ENCODE data around the gene F3.

The F3 gene

DNA sequence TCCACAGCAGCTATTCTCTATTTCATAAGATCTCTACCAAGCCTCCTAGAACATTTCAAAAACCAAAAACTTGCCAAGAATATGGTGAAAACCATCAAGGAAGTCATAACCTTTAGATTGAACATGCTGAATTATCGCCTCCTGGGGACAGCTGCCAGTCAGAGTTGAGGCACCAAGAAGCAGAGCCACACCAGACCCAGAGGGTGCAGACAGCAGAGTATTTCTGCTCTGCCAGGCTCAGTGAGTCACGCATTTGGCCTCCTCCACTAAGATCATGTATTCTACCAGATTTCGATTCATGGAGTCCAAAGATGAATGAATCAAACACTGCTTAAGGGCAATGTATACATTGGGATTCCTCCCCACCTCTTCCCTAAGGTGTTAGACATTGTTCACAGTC is 2.1 kb downstream of the F3 start:
- H3K9me3 ChIP-seq (ENCODE audit: control insufficient read depth, insufficient read depth, low read length), result no peaks in the 10 kb centered on the region
- peaks cover 42% of the 10 kb centered on the region for H3K27me3 ChIP-seq (ENCODE audit: control insufficient read depth, insufficient read depth, low read length)
- no peak overlapping the region for H3K9ac ChIP-seq (ENCODE audit: low read depth, low read length)
- no peak overlapping the region for H3K27ac ChIP-seq (ENCODE audit: low read depth, low read length)
- peak overlapping the region; percentile 69; the same call in 1 of the 2 replicates for H3K4me3 ChIP-seq (ENCODE audit: low read depth, low read length)
- peaks cover 31% of the 10 kb centered on the region for H3K36me3 ChIP-seq (ENCODE audit: control insufficient read depth, insufficient read depth, low read length)
- H3K4me1 ChIP-seq (ENCODE audit: control insufficient read depth, insufficient read depth, low read length), result peaks cover 17% of the 10 kb centered on the region

DNA sequence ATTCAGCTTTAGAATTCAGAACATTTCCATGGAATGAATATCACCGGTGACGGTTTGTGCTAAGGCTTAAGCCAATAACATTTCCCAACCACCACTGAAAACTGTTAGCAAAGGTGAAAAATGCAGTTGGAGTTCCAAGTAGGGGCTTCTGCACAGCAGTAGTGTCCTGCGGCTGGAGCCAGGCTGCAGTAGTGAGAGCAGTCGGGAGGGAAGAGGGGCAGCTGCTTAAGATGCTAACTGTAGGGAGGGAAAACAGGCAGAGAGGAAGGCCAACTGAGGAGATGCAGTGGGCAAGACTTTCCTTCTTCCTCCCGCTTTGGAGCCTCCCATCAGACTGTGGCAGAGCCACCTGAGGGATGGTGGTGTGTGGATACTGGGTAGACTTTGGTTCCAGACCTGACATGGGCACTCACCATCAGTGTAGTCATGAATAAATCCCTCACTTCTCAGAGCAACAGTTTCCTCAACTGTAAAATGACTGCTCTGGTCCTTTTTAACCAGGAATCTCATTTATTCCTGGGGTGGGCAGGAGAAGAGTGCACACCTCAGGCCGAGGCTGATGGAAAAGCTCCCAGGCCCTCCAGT is 3.2 kb downstream of the F3 start:
- Histone ChIP-seq H3K36me3 (ENCODE audit: control insufficient read depth, insufficient read depth, low read length) (peaks cover 38% of the 10 kb centered on the region), H3K4me1 (ENCODE audit: control insufficient read depth, insufficient read depth, low read length) (peaks cover 14% of the 10 kb centered on the region), H3K27me3 (ENCODE audit: control insufficient read depth, insufficient read depth, low read length) (peaks cover 30% of the 10 kb centered on the region), H3K27ac (ENCODE audit: low read depth, low read length) (no peak overlapping the region), H3K4me3 (ENCODE audit: low read depth, low read length) (no peak overlapping the region), H3K9ac (ENCODE audit: low read depth, low read length) (no peak overlapping the region), H3K9me3 (ENCODE audit: control insufficient read depth, insufficient read depth, low read length) (no peaks in the 10 kb centered on the region)

DNA sequence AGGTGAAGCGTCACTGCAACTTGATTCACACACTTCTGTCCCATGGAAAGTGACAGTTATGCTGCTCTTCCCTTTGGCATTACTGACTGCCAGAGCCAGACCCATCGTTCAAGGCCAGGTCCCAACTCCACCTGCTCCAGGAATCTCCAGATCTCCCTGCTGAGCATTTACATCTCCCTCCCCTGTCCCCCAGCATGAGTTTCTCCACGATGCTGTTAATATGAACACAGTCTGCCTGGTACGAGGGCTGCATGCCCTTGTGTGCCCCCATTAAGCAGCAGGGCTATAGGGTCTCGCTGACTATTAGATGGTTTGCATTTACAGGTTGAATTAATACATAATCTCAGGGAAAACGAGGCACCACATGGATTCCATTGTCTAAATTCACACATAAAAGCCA is 4.3 kb downstream of the F3 start:
- no peak overlapping the region for H3K9ac ChIP-seq (ENCODE audit: low read depth, low read length)
- H3K27me3 ChIP-seq (ENCODE audit: control insufficient read depth, insufficient read depth, low read length), result peaks cover 20% of the 10 kb centered on the region
- peaks cover 47% of the 10 kb centered on the region for H3K36me3 ChIP-seq (ENCODE audit: control insufficient read depth, insufficient read depth, low read length)
- H3K27ac ChIP-seq (ENCODE audit: low read depth, low read length), result no peak overlapping the region
- peaks cover 4% of the 10 kb centered on the region; the same call in 1 of the 2 replicates for H3K4me1 ChIP-seq (ENCODE audit: control insufficient read depth, insufficient read depth, low read length)
- no peaks in the 10 kb centered on the region for H3K9me3 ChIP-seq (ENCODE audit: control insufficient read depth, insufficient read depth, low read length)
- no peak overlapping the region for H3K4me3 ChIP-seq (ENCODE audit: low read depth, low read length)

DNA sequence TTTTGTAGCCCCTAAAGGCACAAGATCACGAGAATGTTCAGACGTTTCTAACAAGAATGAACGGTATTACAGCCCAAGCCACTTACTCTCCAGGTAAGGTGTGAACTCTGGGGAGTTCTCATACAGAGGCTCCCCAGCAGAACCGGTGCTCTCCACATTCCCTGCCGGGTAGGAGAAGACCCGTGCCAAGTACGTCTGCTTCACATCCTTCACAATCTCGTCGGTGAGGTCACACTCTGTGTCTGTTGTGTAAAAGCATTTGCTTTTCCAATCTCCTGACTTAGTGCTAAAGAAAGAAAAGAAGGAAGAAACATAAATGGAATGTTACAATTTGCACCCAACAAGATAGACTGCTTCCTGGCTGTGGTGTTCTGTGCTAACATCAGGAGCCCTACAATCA is 5.7 kb downstream of the F3 start:
- no peak overlapping the region for H3K27ac ChIP-seq (ENCODE audit: low read depth, low read length)
- peaks cover 4% of the 10 kb centered on the region; the same call in 1 of the 2 replicates for H3K4me1 ChIP-seq (ENCODE audit: control insufficient read depth, insufficient read depth, low read length)
- H3K9me3 ChIP-seq (ENCODE audit: control insufficient read depth, insufficient read depth, low read length), result no peaks in the 10 kb centered on the region
- peaks cover 13% of the 10 kb centered on the region for H3K27me3 ChIP-seq (ENCODE audit: control insufficient read depth, insufficient read depth, low read length)
- no peak overlapping the region for H3K9ac ChIP-seq (ENCODE audit: low read depth, low read length)
- H3K36me3 ChIP-seq (ENCODE audit: control insufficient read depth, insufficient read depth, low read length), result peaks cover 58% of the 10 kb centered on the region
- H3K4me3 ChIP-seq (ENCODE audit: low read depth, low read length), result no peak overlapping the region

DNA sequence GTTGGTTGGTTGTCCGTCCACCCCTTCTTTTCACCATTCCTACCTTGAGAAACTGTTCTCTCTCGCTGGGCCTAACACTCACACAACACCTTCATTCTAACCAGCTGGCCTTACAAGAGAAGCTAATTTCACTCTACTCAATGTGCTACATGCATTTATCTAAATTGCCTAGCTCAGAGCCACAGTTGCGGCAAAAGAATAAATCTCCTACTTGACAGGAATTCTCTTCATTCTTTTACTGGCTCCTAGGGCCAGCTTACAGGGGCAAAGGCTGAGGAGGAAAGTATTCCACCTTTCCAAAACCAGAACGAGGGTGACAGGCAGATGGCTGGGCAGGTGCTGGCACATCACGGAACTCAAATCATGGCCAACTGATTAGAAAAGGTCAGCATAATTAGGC is 6.5 kb downstream of the F3 start:
- H3K4me1 ChIP-seq (ENCODE audit: control insufficient read depth, insufficient read depth, low read length), result peaks cover 4% of the 10 kb centered on the region; the same call in 1 of the 2 replicates
- no peak overlapping the region for H3K27ac ChIP-seq (ENCODE audit: low read depth, low read length)
- peaks cover 5% of the 10 kb centered on the region; the same call in 1 of the 2 replicates for H3K27me3 ChIP-seq (ENCODE audit: control insufficient read depth, insufficient read depth, low read length)
- H3K4me3 ChIP-seq (ENCODE audit: low read depth, low read length), result no peak overlapping the region
- H3K36me3 ChIP-seq (ENCODE audit: control insufficient read depth, insufficient read depth, low read length), result peaks cover 66% of the 10 kb centered on the region
- H3K9me3 ChIP-seq (ENCODE audit: control insufficient read depth, insufficient read depth, low read length), result no peaks in the 10 kb centered on the region
- no peak overlapping the region for H3K9ac ChIP-seq (ENCODE audit: low read depth, low read length)

DNA sequence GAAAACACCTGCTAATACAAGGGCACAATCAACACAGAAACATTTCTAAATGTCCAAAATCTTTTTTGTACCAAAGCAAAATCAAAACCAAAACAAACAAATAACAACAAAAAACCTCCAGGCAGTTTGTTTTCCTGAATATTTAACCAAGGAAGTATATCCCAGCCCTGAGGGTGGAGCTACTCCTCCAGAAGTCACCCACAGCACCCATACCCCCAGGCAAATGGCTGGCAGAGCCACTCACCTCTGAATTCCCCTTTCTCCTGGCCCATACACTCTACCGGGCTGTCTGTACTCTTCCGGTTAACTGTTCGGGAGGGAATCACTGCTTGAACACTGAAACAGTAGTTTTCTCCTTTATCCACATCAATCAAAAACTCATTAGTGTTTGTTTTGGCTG is 9.5 kb downstream of the F3 start:
- peaks cover 15% of the 10 kb centered on the region for H3K4me1 ChIP-seq (ENCODE audit: control insufficient read depth, insufficient read depth, low read length)
- peaks cover 59% of the 10 kb centered on the region for H3K36me3 ChIP-seq (ENCODE audit: control insufficient read depth, insufficient read depth, low read length)
- H3K27ac ChIP-seq (ENCODE audit: low read depth, low read length), result no peak overlapping the region
- no peak overlapping the region for H3K4me3 ChIP-seq (ENCODE audit: low read depth, low read length)
- H3K9me3 ChIP-seq (ENCODE audit: control insufficient read depth, insufficient read depth, low read length), result no peaks in the 10 kb centered on the region
- H3K9ac ChIP-seq (ENCODE audit: low read depth, low read length), result no peak overlapping the region
- H3K27me3 ChIP-seq (ENCODE audit: control insufficient read depth, insufficient read depth, low read length), result no peaks in the 10 kb centered on the region

DNA sequence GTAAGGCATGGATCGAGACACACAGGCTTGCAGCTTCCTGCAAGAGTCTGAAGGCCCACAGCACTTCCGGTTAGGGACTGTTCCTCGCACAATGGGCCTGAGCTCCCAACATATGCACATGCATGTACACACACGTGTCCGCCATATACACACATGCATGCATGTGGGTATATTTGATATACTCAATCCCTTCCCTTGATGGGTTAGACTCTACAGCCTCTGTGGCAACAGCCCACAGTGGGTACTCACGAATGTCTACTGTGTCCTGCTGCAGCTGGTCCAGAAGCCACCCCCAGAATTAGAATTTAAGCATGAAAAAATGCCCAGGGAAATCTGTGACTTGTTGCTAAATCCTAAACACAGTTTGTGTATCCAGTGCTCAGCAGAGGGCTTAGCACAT is 9.9 kb downstream of the F3 start:
- no peak overlapping the region for H3K9ac ChIP-seq (ENCODE audit: low read depth, low read length)
- H3K36me3 ChIP-seq (ENCODE audit: control insufficient read depth, insufficient read depth, low read length), result peaks cover 55% of the 10 kb centered on the region
- H3K27me3 ChIP-seq (ENCODE audit: control insufficient read depth, insufficient read depth, low read length), result no peaks in the 10 kb centered on the region
- H3K4me1 ChIP-seq (ENCODE audit: control insufficient read depth, insufficient read depth, low read length), result peaks cover 15% of the 10 kb centered on the region
- no peak overlapping the region for H3K27ac ChIP-seq (ENCODE audit: low read depth, low read length)
- no peak overlapping the region for H3K4me3 ChIP-seq (ENCODE audit: low read depth, low read length)
- no peaks in the 10 kb centered on the region for H3K9me3 ChIP-seq (ENCODE audit: control insufficient read depth, insufficient read depth, low read length)

DNA sequence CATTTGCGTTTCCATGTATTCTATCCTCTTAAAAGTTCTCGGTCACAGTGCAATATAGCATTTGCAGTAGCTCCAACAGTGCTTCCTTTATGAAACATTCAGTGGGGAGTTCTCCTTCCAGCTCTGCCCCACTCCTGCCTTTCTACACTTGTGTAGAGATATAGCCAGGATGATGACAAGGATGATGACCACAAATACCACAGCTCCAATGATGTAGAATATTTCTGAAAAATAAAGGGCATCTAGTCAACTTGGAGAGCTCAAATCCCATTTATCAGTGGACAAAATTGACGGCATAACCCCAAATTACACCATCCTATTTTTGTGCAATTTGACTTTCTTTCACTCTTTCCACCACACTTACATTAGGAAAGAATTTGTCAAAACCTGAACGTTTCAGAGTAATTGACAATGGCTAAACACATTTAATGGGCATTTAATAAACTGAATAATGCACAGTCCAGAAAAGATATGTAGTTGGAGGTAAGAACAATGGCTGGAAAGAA is 11.1 kb downstream of the F3 start:
- H3K9ac ChIP-seq (ENCODE audit: low read depth, low read length), result no peak overlapping the region
- H3K4me1 ChIP-seq (ENCODE audit: control insufficient read depth, insufficient read depth, low read length), result peaks cover 15% of the 10 kb centered on the region
- no peak overlapping the region for H3K4me3 ChIP-seq (ENCODE audit: low read depth, low read length)
- H3K27me3 ChIP-seq (ENCODE audit: control insufficient read depth, insufficient read depth, low read length), result no peaks in the 10 kb centered on the region
- H3K27ac ChIP-seq (ENCODE audit: low read depth, low read length), result no peak overlapping the region
- peaks cover 46% of the 10 kb centered on the region for H3K36me3 ChIP-seq (ENCODE audit: control insufficient read depth, insufficient read depth, low read length)
- no peaks in the 10 kb centered on the region for H3K9me3 ChIP-seq (ENCODE audit: control insufficient read depth, insufficient read depth, low read length)

DNA sequence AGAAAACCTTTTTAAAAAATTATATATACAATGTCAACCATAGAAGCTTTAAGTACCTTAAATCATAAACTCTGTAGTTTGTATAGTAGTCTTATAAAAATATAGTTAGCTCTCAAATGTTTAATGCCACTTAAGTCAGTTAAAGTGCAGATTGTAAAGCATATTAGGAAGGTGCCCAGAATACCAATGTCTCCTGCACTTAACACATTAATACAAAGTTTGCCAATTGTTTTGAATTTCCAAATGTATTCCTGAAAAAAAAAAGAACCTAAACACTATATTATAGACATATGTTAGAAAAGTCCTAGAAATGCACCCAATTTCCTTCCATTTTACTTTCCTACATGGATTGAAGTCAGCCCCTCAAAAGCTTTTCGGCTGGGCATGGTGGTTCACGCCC is 12.1 kb downstream of the F3 start:
- Histone ChIP-seq H3K9me3 (ENCODE audit: control insufficient read depth, insufficient read depth, low read length) (no peaks in the 10 kb centered on the region), H3K36me3 (ENCODE audit: control insufficient read depth, insufficient read depth, low read length) (peaks cover 36% of the 10 kb centered on the region), H3K9ac (ENCODE audit: low read depth, low read length) (no peak overlapping the region), H3K27ac (ENCODE audit: low read depth, low read length) (no peak overlapping the region), H3K4me3 (ENCODE audit: low read depth, low read length) (no peak overlapping the region), H3K4me1 (ENCODE audit: control insufficient read depth, insufficient read depth, low read length) (peaks cover 15% of the 10 kb centered on the region), H3K27me3 (ENCODE audit: control insufficient read depth, insufficient read depth, low read length) (no peaks in the 10 kb centered on the region)

DNA sequence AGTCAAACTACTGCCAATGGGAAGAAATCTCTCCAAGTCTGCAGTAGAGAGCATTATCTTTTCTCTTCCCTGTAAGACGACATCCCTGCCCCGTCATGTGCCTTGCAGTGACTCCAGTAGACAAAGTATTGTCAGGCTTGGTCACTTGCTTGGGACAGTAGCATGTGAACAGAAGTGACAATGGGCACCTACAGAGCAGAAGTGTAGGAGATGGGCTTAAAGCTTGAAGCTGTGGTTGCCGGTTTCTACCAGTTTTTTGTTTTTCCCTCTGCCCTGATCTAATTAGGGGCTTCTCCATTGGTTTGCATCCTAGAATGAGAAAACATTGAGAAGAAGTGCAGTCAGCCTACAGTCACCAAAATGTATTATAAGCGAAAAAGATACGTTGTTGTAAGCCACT is 12.7 kb downstream of the F3 start:
- Histone ChIP-seq H3K27ac (ENCODE audit: low read depth, low read length) (no peak overlapping the region), H3K9ac (ENCODE audit: low read depth, low read length) (no peak overlapping the region), H3K4me1 (ENCODE audit: control insufficient read depth, insufficient read depth, low read length) (peaks cover 15% of the 10 kb centered on the region), H3K9me3 (ENCODE audit: control insufficient read depth, insufficient read depth, low read length) (no peaks in the 10 kb centered on the region), H3K36me3 (ENCODE audit: control insufficient read depth, insufficient read depth, low read length) (peaks cover 32% of the 10 kb centered on the region), H3K27me3 (ENCODE audit: control insufficient read depth, insufficient read depth, low read length) (no peaks in the 10 kb centered on the region), H3K4me3 (ENCODE audit: low read depth, low read length) (no peak overlapping the region)

DNA sequence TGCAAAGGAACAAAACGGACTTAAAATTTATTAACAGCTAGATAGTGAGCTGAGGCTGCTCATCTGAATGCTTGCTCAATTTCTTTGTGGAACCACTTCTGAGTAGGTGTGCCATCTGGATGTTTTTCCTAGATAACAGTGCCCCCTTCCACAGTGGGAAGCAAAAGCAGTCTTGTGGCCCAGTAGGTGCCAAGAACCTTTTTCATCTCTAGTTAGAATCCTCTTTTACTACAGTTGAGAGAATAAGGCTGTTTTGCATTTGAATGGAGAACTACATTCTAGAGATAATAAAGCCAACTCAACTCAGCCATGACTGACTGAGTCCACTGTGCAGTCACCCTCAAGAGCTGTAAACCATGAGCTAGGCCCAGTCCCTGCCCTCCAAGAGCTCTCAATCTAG is 13.3 kb downstream of the F3 start:
- H3K9me3 ChIP-seq (ENCODE audit: control insufficient read depth, insufficient read depth, low read length), result no peaks in the 10 kb centered on the region
- no peaks in the 10 kb centered on the region for H3K27me3 ChIP-seq (ENCODE audit: control insufficient read depth, insufficient read depth, low read length)
- peaks cover 29% of the 10 kb centered on the region for H3K36me3 ChIP-seq (ENCODE audit: control insufficient read depth, insufficient read depth, low read length)
- peak overlapping the region; percentile 39 for H3K27ac ChIP-seq (ENCODE audit: low read depth, low read length)
- H3K4me1 ChIP-seq (ENCODE audit: control insufficient read depth, insufficient read depth, low read length), result peaks cover 15% of the 10 kb centered on the region
- H3K9ac ChIP-seq (ENCODE audit: low read depth, low read length), result no peak overlapping the region
- H3K4me3 ChIP-seq (ENCODE audit: low read depth, low read length), result no peak overlapping the region
